HCT116 (cell line): ENCODE data around the gene TEPSIN. TPM values are rescaled to one million over a fixed set of nuclear protein-coding genes. Genes with fewer than 3 reads are reported as not detected.

ENCODE experiments used
- ATAC-seq: fragments of 200-7000 bp; cut with Tn5 transposase; 2 replicates; pipeline ENCODE4 v1.9.1; 2020; ENCODE audit warnings: mild to moderate bottlenecking, moderate library complexity
- BruUV-seq: library from RNA; stranded (reverse); fragments of 400-500 nt; replicated peaks from 2 replicates; lab custom pipeline; 2021; lab: Mats Ljungman, UMichigan
- CTCF ChIA-PET: fragments of 300-600 bp; sonication (Branson Sonifier 250); formaldehyde crosslinking; loops from one replicate; lab custom pipeline; 2021; ENCODE audit warnings: antibody characterized with exemption; lab: Charles Lee
- POLR2A ChIA-PET: fragments of 300-600, 350-600 bp; sonication (Branson Sonifier 250); formaldehyde crosslinking; loops from one replicate; lab custom pipeline; 2021; ENCODE audit warnings: antibody characterized with exemption; lab: Charles Lee
- RAD21 ChIA-PET, 2 experiments: fragments of 300-600 bp; sonication (Branson Sonifier 250); formaldehyde crosslinking; loops; one replicate each; lab custom pipeline; 2023; ENCODE audit warnings: low total read pairs in 2 of 2; ENCODE audit not compliant: uncharacterized antibody in 2 of 2, unreplicated experiment in 2 of 2, low non-redundant PET in 1 of 2; lab: Charles Lee
- DNase-seq: peaks from one replicate; pipeline ENCODE4 v3.0.0-alpha.2; 2010; ENCODE audit warnings: low read depth, low spot score
- H2AFZ ChIP-seq: fragments of 200-600 bp; shearing (Covaris generic), sonication (generic); 2 replicates; pipeline ENCODE4 v1.6.1; 2017; ENCODE audit warnings: low read depth, mixed run types, mixed read lengths, antibody characterized with exemption, low read length; ENCODE audit not compliant: poor library complexity, severe bottlenecking
- H3K27ac ChIP-seq: 2 replicates; pipeline ENCODE4 v1.5.1; 2012; ENCODE audit warnings: low read depth, low read length
- H3K27me3 ChIP-seq: fragments of 200-600 bp; sonication (generic); 2 replicates; pipeline ENCODE4 v1.6.1; 2016; ENCODE audit warnings: mixed run types, low read length, mixed read lengths; ENCODE audit not compliant: insufficient read depth
- H3K36me3 ChIP-seq, 2 experiments: fragments of 200-500 bp in 1 of 2; fragments of 200-600 bp in 1 of 2; sonication (Bioruptor generic) in 1 of 2; sonication (generic) in 1 of 2; 2 replicates each; pipeline versions ENCODE4 v1.5.1 to v1.6.1; 2014 to 2016; ENCODE audit warnings: low read length in 2 of 2, inconsistent platforms in 1 of 2, mixed read lengths in 1 of 2, mixed run types in 1 of 2; ENCODE audit not compliant: insufficient read depth in 2 of 2, control insufficient read depth in 1 of 2
- H3K4me1 ChIP-seq, 2 experiments: fragments of 200-600 bp in 1 of 2; sonication (generic) in 1 of 2; 2 replicates each; pipeline versions ENCODE4 v1.5.1 to v1.6.1; 2012 to 2017; ENCODE audit warnings: low read length in 2 of 2, inconsistent platforms in 1 of 2, mild to moderate bottlenecking in 1 of 2, mixed read lengths in 1 of 2, mixed run types in 1 of 2, moderate library complexity in 1 of 2; ENCODE audit not compliant: insufficient read depth in 2 of 2, control insufficient read depth in 1 of 2
- H3K4me2 ChIP-seq: fragments of 200-600 bp; sonication (generic); 2 replicates; pipeline ENCODE4 v1.6.1; 2017; ENCODE audit warnings: mixed run types, low read length, mixed read lengths
- H3K4me3 ChIP-seq, 2 experiments: fragments of 200-600 bp in 1 of 2; sonication (generic) in 1 of 2; replicated peaks in 1 of 2; 2 replicates each; pipeline ENCODE4 v1.5.1; 2011 to 2016; ENCODE audit warnings: low read length in 2 of 2, control low read depth in 1 of 2, low read depth in 1 of 2, mild to moderate bottlenecking in 1 of 2, mixed read lengths in 1 of 2, mixed run types in 1 of 2
- H3K79me2 ChIP-seq: fragments of 200-600 bp; sonication (generic); 2 replicates; pipeline ENCODE4 v1.6.1; 2017; ENCODE audit warnings: mild to moderate bottlenecking, mixed run types, low read length, moderate library complexity, mixed read lengths; ENCODE audit not compliant: insufficient read depth
- H3K9ac ChIP-seq: fragments of 200-600 bp; sonication (generic); 2 replicates; pipeline ENCODE4 v1.6.1; 2016; ENCODE audit warnings: low read length, mixed read lengths
- H3K9me2 ChIP-seq: fragments of 200-600 bp; sonication (generic), shearing (Covaris generic); 2 replicates; pipeline ENCODE4 v1.6.1; 2017; ENCODE audit warnings: mixed run types, mild to moderate bottlenecking, moderate library complexity; ENCODE audit not compliant: insufficient read depth
- H3K9me3 ChIP-seq, 2 experiments: fragments of 200-500 bp in 1 of 2; fragments of 200-600 bp in 1 of 2; sonication (Bioruptor generic) in 1 of 2; sonication (generic) in 1 of 2; 2 replicates each; pipeline ENCODE4 v1.6.1; 2014 to 2017; ENCODE audit warnings: low read length in 2 of 2, mixed read lengths in 2 of 2, inconsistent platforms in 1 of 2, low read depth in 1 of 2, mild to moderate bottlenecking in 1 of 2, mixed run types in 1 of 2, moderate library complexity in 1 of 2; ENCODE audit not compliant: control insufficient read depth in 1 of 2, insufficient read depth in 1 of 2
- H4K20me1 ChIP-seq: fragments of 200-600 bp; sonication (generic), shearing (Covaris generic); 2 replicates; pipeline ENCODE4 v1.6.1; 2017; ENCODE audit warnings: mixed run types, mild to moderate bottlenecking, moderate library complexity; ENCODE audit not compliant: insufficient read depth
- CTCF ChIP-seq, 3 experiments: fragments of 200-600 bp in 1 of 3; sonication (generic) in 1 of 3; IDR thresholded peaks in 2 of 3; conservative IDR thresholded peaks in 1 of 3; 2 replicates each; pipeline ENCODE4 v1.5.1; 2012 to 2017; ENCODE audit warnings: low read depth in 2 of 3, low read length in 2 of 3, antibody characterized with exemption in 1 of 3, borderline replicate concordance in 1 of 3, control low read depth in 1 of 3, mild to moderate bottlenecking in 1 of 3, mixed read lengths in 1 of 3, mixed run types in 1 of 3, moderate library complexity in 1 of 3; ENCODE audit not compliant: insufficient read depth in 1 of 3
- EGR1 ChIP-seq: IDR thresholded peaks from 2 replicates; pipeline ENCODE4 v1.6.1; 2012; ENCODE audit warnings: low read depth
- ELF1 ChIP-seq: IDR thresholded peaks from 2 replicates; pipeline ENCODE4 v1.6.1; 2012; ENCODE audit warnings: low read depth, borderline replicate concordance
- EZH2 ChIP-seq: fragments of 200-600 bp; sonication (generic); IDR thresholded peaks from 2 replicates; pipeline ENCODE4 v1.6.1; 2017; ENCODE audit warnings: antibody characterized with exemption, mixed run types
- FOSL1 ChIP-seq: IDR thresholded peaks from 2 replicates; pipeline ENCODE4 v1.6.1; 2012; ENCODE audit warnings: low read depth
- JUND ChIP-seq: IDR thresholded peaks from 2 replicates; pipeline ENCODE4 v1.6.1; 2012
- MAX ChIP-seq: IDR thresholded peaks from 2 replicates; pipeline ENCODE4 v1.6.1; 2012
- POLR2AphosphoS5 ChIP-seq: IDR thresholded peaks from 2 replicates; pipeline ENCODE4 v1.6.1; 2011; ENCODE audit warnings: mild to moderate bottlenecking, low read depth, low read length, moderate library complexity
- SIN3A ChIP-seq: IDR thresholded peaks from 2 replicates; pipeline ENCODE4 v1.6.1; 2012; ENCODE audit warnings: low read depth
- SRF ChIP-seq: IDR thresholded peaks from 2 replicates; pipeline ENCODE4 v1.6.1; 2012; ENCODE audit warnings: low read depth
- TCF7L2 ChIP-seq: IDR thresholded peaks from 2 replicates; pipeline ENCODE4 v1.7.0; 2011; ENCODE audit warnings: borderline replicate concordance, inconsistent platforms; ENCODE audit not compliant: insufficient read depth, insufficient read length; ENCODE audit errors: extremely low read depth
- YY1 ChIP-seq: IDR thresholded peaks from 2 replicates; pipeline ENCODE4 v1.6.1; 2011; ENCODE audit warnings: low read length, low read depth, moderate library complexity, mild to moderate bottlenecking; ENCODE audit not compliant: insufficient replicate concordance; ENCODE audit errors: extremely low read depth
- ZFX ChIP-seq: fragments of 450-650 bp; IDR thresholded peaks from 2 replicates; pipeline ENCODE4 v1.6.1; 2017
- ZNF274 ChIP-seq: fragments of 200-500 bp; sonication (Bioruptor generic); IDR thresholded peaks from 2 replicates; pipeline ENCODE4 v1.6.1; 2014; ENCODE audit warnings: mild to moderate bottlenecking, low read depth, low read length, inconsistent platforms
- intact Hi-C: fragments of 100-400 bp; cut with micrococcal nuclease; formaldehyde crosslinking; loops from 2 replicates; pipeline ENCODE4 v1.10.0; 2022
- total RNA-seq: library from RNA; stranded (reverse); gene quantifications from one replicate; pipeline ENCODE4 v1.2.1, GENCODE V29; 2021; ENCODE audit not compliant: unreplicated experiment

The TEPSIN gene
- total RNA-seq, 1 experiment from 2014 or later = 50.6 TPM

- Histone ChIP-seq H3K4me3 (no peak overlapping the region), H3K27me3 (no peaks in the 10 kb centered on the region), H3K9ac (no peak overlapping the region), H3K27ac (no peak overlapping the region), H3K4me2 (no peak overlapping the region), H3K9me3 (no peaks in the 10 kb centered on the region), H4K20me1 (no peaks in the 10 kb centered on the region), H3K4me1 (no peaks in the 10 kb centered on the region), H3K9me2 (no peaks in the 10 kb centered on the region), H3K36me3 (peaks cover 26 to 31% of the 10 kb centered on the region in 2 experiments; a peak in 3 of 4 replicates), H3K79me2 (peaks cover 41% of the 10 kb centered on the region), H2AFZ (no peak overlapping the region)
- no peak for TF ChIP-seq TCF7L2
- TF ChIP-seq ZNF274 = no peak
- no peak for TF ChIP-seq ELF1
- no peak for TF ChIP-seq YY1
- no peak for TF ChIP-seq JUND
- TF ChIP-seq SRF = no peak
- TF ChIP-seq FOSL1 = no peak
- no peak for TF ChIP-seq MAX
- no peak for TF ChIP-seq EZH2
- no peak for TF ChIP-seq SIN3A
- TF ChIP-seq CTCF (IDR thresholded peaks at IDR 0.05 in 2 of 3, conservative IDR thresholded peaks at IDR 0.05 in 1 of 3; ENCODE audit: borderline replicate concordance in 1 of 3, insufficient read depth in 1 of 3, low read depth in 2 of 3, low read length in 2 of 3) = no peak
- no peak for TF ChIP-seq ZFX
- no peak for TF ChIP-seq POLR2AphosphoS5
- no peak for TF ChIP-seq EGR1
- intact Hi-C loops = no loop called here
- RAD21 ChIA-PET = no interaction called here
- no TSS peak for BruUV-seq
- DNase-seq (no peak), ATAC-seq (no peak)
- POLR2A ChIA-PET = no interaction called here
- CTCF ChIA-PET = no interaction called here
These were observed 43.3 kb upstream of the TEPSIN start for GRCh38 chr17:81282141-81282540.
